GM19463 (cell line): ENCODE results near the gene ATG4A.

Experiments
- ATAC-seq: cut with Tn5 transposase; IDR thresholded peaks from one replicate; pipeline ENCODE4 v1.9.1; 2021; ENCODE audit warnings: mild to moderate bottlenecking, moderate library complexity; ENCODE audit not compliant: unreplicated experiment

Gene ATG4A

GRCh38 chrX:108122748-108123147 is 31.2 kb downstream of the ATG4A start:
- ATAC-seq = no peak

GRCh38 chrX:108123591-108124366 is 32.2 kb downstream of the ATG4A start:
- no peak for ATAC-seq

DNA sequence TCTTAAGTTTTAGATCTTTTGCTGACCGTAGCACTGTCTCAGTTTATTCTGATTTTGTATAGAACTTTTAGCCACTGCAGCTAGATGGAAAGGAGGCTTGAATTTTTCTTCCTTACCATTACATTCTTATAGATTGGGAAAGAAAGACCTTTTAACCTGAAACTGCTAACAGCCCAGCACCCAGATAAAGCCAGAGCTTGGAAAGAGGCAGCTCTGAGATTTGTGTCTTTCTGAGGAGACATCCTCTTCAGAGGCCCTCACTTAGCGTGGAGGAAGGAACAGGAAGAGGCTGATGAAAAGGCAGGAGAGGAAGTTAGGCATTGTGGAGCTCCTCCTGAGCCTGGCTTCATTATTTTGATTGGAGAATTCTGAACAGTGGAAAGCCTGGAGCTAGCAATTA is 35.1 kb downstream of the ATG4A start:
- no peak for ATAC-seq

- ATAC-seq = no peak
Observed at GRCh38 chrX:108127152-108127551, 35.6 kb downstream of the ATG4A start.

GRCh38 chrX:108130889-108131288 is 39.3 kb downstream of the ATG4A start:
- ATAC-seq = no peak

DNA sequence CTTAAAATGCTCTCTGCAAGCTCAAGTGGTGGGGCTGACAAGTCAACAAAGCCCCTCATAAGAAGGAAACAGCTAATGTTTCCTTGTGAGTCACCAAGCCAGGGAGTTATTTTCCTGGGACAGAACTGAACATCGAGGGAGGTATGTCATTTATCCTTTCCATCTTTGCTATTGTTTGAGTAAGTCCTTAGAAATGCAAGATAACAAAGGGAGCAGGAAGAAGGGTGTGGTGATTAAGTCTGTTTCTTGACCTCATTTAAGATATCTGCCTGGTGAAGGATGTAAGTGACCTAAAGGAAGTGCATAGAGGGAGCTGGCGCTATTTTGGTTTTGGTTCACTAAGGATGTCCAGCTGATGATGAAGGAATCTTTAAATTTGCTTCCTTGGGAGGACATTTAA is 39.9 kb downstream of the ATG4A start:
- no peak for ATAC-seq

- ATAC-seq = no peak
Observed at GRCh38 chrX:108132034-108132433, 40.5 kb downstream of the ATG4A start.

DNA sequence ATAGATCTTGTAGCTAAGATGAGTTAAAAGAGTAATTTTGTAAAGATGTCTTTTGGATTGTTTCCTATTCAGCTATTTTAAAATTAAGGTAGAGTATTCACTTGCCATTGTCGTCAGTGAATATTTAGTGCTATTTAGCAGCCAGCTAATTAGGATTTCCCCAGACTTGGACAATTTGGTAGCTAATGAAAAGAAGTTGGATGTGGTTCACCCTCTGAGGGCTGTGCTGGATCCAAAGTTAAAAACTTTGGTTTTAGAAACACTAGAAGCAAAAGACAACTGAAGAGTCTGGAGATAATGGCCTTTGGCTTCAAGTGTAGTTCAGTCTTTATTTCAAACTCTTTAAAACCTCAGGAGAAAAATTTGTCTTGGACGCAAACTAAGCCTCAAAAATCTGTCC is 41.3 kb downstream of the ATG4A start:
- ATAC-seq = no peak

- no peak for ATAC-seq
Observed at GRCh38 chrX:108134724-108135123, 43.1 kb downstream of the ATG4A start.

- no peak for ATAC-seq
Observed at GRCh38 chrX:108138814-108139702, 47.5 kb downstream of the ATG4A start.

GRCh38 chrX:108148524-108148923 is 56.9 kb downstream of the ATG4A start:
- peak; percentile 63 for ATAC-seq

- ATAC-seq = no peak
Observed at GRCh38 chrX:108156082-108156481, 64.5 kb downstream of the ATG4A start.

GRCh38 chrX:108156934-108157466 is 65.4 kb downstream of the ATG4A start:
- ATAC-seq = no peak

GRCh38 chrX:108157628-108158027 is 66.0 kb downstream of the ATG4A start:
- ATAC-seq = no peak

- ATAC-seq = no peak
Observed at GRCh38 chrX:108159028-108159670, 67.6 kb downstream of the ATG4A start.

DNA sequence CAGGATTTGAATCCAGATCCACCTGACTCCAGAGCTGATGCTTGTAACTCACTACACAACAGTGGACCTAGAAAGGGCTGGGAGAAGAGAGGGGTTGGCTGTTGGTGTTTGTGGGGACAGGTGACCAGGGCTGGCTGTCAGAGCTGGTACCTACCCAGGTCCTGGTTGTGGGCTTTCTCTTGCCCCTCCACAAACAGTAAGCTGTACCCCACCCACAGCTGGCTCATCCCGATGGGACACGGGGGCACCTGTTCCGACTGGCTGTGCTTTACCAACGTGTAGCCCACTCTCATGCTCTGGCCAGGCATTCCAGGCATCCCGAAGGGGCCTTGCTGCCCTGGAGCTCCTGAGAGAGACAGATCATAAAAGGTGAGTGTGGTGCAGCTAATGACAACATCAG is 68.7 kb downstream of the ATG4A start:
- ATAC-seq = no peak

GRCh38 chrX:108162265-108162664 is 70.7 kb downstream of the ATG4A start:
- no peak for ATAC-seq

- ATAC-seq = no peak
Observed at GRCh38 chrX:108163333-108164082, 71.9 kb downstream of the ATG4A start.

DNA sequence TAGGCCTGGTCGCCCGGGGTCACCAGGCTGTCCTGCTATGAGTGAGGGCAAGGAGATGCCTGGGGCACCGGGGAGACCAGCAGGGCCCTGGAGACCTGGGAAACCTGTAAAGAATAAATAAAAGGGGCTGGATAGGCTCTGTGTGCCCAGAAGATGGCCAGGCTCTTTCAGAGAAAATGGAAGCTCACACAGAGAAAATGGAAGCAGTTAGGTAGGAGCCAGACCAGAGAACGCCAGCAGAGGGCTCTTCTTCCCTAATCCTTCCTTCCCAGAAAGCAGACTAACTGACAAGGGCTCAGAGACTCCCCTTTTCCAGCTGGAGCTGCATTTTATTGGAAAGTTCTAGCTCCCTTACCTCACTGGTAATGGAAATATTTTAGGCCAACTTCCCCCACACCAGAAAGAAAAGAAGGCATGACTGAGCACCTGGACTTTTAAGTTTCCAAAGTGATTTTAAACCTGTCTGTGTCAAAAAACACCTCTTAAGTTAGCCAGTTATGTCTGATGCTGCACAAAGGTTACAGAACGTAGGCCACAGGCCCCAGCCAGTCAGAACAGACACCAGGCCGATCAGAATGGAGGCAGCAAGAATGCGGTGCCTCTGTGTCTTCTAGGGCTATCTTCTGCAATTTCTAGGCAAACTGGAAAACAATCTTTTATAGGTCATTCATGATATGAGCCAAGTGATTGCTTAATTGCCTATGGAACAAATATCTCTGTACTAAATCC is 74.0 kb downstream of the ATG4A start:
- ATAC-seq = peak; percentile 48
